ENCODE data around the gene NAT8. TPM values are rescaled to one million over a fixed set of nuclear protein-coding genes. Genes with fewer than 3 reads are reported as not detected.
"Not testable (repeated sequence)": the region's sequence is repeated elsewhere in the genome, so short reads cannot be mapped to it uniquely, and the experiment has no call there.

The NAT8 gene
- polyA plus RNA-seq, 1 donor (not counting 4 experiments of a cell fraction or from before 2014, with no cell fraction given), result not detected

GRCh38 chr2:73685764-73686438 lies 43.7 kb upstream of the NAT8 start:
- FAIRE-seq, result no peak
- H3K4me2 ChIP-seq (ENCODE audit: control insufficient read depth, extremely low read depth, insufficient read depth, low read depth, low read length), result no peak overlapping the region
- no peak overlapping the region for H2AFZ ChIP-seq (ENCODE audit: control insufficient read depth, low read length)
- H3K9me3 ChIP-seq (ENCODE audit: control insufficient read depth, low read depth, low read length), result no peaks in the 10 kb centered on the region
- no peak overlapping the region for H3K9ac ChIP-seq (ENCODE audit: control insufficient read depth, extremely low read depth, insufficient read depth, low read length)
- no peak for TF ChIP-seq EZH2 (IDR thresholded peaks at IDR 0.05; ENCODE audit: low read length)
- TF ChIP-seq CTCF (optimal IDR thresholded peaks at IDR 0.05 in 1 of 3, IDR thresholded peaks at IDR 0.05 in 1 of 3, conservative IDR thresholded peaks at IDR 0.05 in 1 of 3; ENCODE audit: extremely low read depth in 1 of 3, insufficient read depth in 2 of 3, low read length in 3 of 3), result no peak
- H3K4me3 ChIP-seq (ENCODE audit: control insufficient read depth in 2 of 3, extremely low read depth in 1 of 3, insufficient read depth in 2 of 3, low read depth in 1 of 3, low read length in 3 of 3), result no peak overlapping the region
- H4K20me1 ChIP-seq (ENCODE audit: control insufficient read depth, extremely low read depth, insufficient read depth, low read length), result no peaks in the 10 kb centered on the region
- no peaks in the 10 kb centered on the region for H3K4me1 ChIP-seq (ENCODE audit: control insufficient read depth, extremely low read depth, insufficient read depth, low read length)
- no peak overlapping the region for H3K27ac ChIP-seq (ENCODE audit: control insufficient read depth, insufficient read depth, low read length)
- dilution Hi-C loops (cut with MboI; ENCODE audit: extremely low pct_ligation_motif_present, low sequenced_read_pairs), result no loop called here
- no peaks in the 10 kb centered on the region for H3K79me2 ChIP-seq (ENCODE audit: control insufficient read depth, insufficient read depth, low read length)
- DNase-seq (ENCODE audit: low read depth, low spot score), result no peak
- no peaks in the 10 kb centered on the region for H3K27me3 ChIP-seq (ENCODE audit: control insufficient read depth, extremely low read depth, insufficient read depth, low read length)
- no peaks in the 10 kb centered on the region for H3K36me3 ChIP-seq (ENCODE audit: control insufficient read depth in 2 of 2, extremely low read depth in 1 of 2, insufficient read depth in 2 of 2, low read length in 2 of 2)
- H3K9me1 ChIP-seq (ENCODE audit: control insufficient read depth, extremely low read depth, insufficient read depth, low read length), result no peaks in the 10 kb centered on the region

GRCh38 chr2:73684905-73685304 lies 42.7 kb upstream of the NAT8 start:
- H3K36me3 ChIP-seq (ENCODE audit: control insufficient read depth in 2 of 2, extremely low read depth in 1 of 2, insufficient read depth in 2 of 2, low read length in 2 of 2); H3K79me2 ChIP-seq (ENCODE audit: control insufficient read depth, insufficient read depth, low read length); H4K20me1 ChIP-seq (ENCODE audit: control insufficient read depth, extremely low read depth, insufficient read depth, low read length); H3K9me1 ChIP-seq (ENCODE audit: control insufficient read depth, extremely low read depth, insufficient read depth, low read length); H3K27ac ChIP-seq (ENCODE audit: control insufficient read depth, insufficient read depth, low read length); H3K4me3 ChIP-seq (ENCODE audit: control insufficient read depth in 2 of 3, extremely low read depth in 1 of 3, insufficient read depth in 2 of 3, low read depth in 1 of 3, low read length in 3 of 3); H3K4me1 ChIP-seq (ENCODE audit: control insufficient read depth, extremely low read depth, insufficient read depth, low read length); dilution Hi-C loops (cut with MboI; ENCODE audit: extremely low pct_ligation_motif_present, low sequenced_read_pairs); DNase-seq (ENCODE audit: low read depth, low spot score); H3K9ac ChIP-seq (ENCODE audit: control insufficient read depth, extremely low read depth, insufficient read depth, low read length); H2AFZ ChIP-seq (ENCODE audit: control insufficient read depth, low read length); H3K9me3 ChIP-seq (ENCODE audit: control insufficient read depth, low read depth, low read length); H3K4me2 ChIP-seq (ENCODE audit: control insufficient read depth, extremely low read depth, insufficient read depth, low read depth, low read length); H3K27me3 ChIP-seq (ENCODE audit: control insufficient read depth, extremely low read depth, insufficient read depth, low read length); FAIRE-seq: not testable (repeated sequence)
- peak in 1 of 3 experiments; percentile 7 for TF ChIP-seq CTCF (optimal IDR thresholded peaks at IDR 0.05 in 1 of 3, IDR thresholded peaks at IDR 0.05 in 1 of 3, conservative IDR thresholded peaks at IDR 0.05 in 1 of 3; ENCODE audit: extremely low read depth in 1 of 3, insufficient read depth in 2 of 3, low read length in 3 of 3)

GRCh38 chr2:73684325-73684724 lies 42.1 kb upstream of the NAT8 start:
- H3K9ac ChIP-seq (ENCODE audit: control insufficient read depth, extremely low read depth, insufficient read depth, low read length); DNase-seq (ENCODE audit: low read depth, low spot score); H3K79me2 ChIP-seq (ENCODE audit: control insufficient read depth, insufficient read depth, low read length); H3K4me3 ChIP-seq (ENCODE audit: control insufficient read depth in 2 of 3, extremely low read depth in 1 of 3, insufficient read depth in 2 of 3, low read depth in 1 of 3, low read length in 3 of 3); FAIRE-seq; dilution Hi-C loops (cut with MboI; ENCODE audit: extremely low pct_ligation_motif_present, low sequenced_read_pairs); H3K27ac ChIP-seq (ENCODE audit: control insufficient read depth, insufficient read depth, low read length); H3K36me3 ChIP-seq (ENCODE audit: control insufficient read depth in 2 of 2, extremely low read depth in 1 of 2, insufficient read depth in 2 of 2, low read length in 2 of 2); H4K20me1 ChIP-seq (ENCODE audit: control insufficient read depth, extremely low read depth, insufficient read depth, low read length); H2AFZ ChIP-seq (ENCODE audit: control insufficient read depth, low read length); H3K9me3 ChIP-seq (ENCODE audit: control insufficient read depth, low read depth, low read length); H3K27me3 ChIP-seq (ENCODE audit: control insufficient read depth, extremely low read depth, insufficient read depth, low read length); H3K9me1 ChIP-seq (ENCODE audit: control insufficient read depth, extremely low read depth, insufficient read depth, low read length); H3K4me1 ChIP-seq (ENCODE audit: control insufficient read depth, extremely low read depth, insufficient read depth, low read length); H3K4me2 ChIP-seq (ENCODE audit: control insufficient read depth, extremely low read depth, insufficient read depth, low read depth, low read length): not testable (repeated sequence)
